Measurements from ENCODE around the gene ABCA3. TPM values are rescaled to one million over a fixed set of nuclear protein-coding genes. Genes with fewer than 3 reads are reported as not detected.

ABCA3 gene
- total RNA-seq, 1 experiment from 2014 or later, result 6.2 TPM

- Histone ChIP-seq H3K4me1 (replicated peaks; ENCODE audit: insufficient read depth) (no peaks in the 10 kb centered on the region), H4K20me1 (ENCODE audit: insufficient read depth) (no peaks in the 10 kb centered on the region), H3K36me3 (ENCODE audit: low read depth) (no peaks in the 10 kb centered on the region), H3K27me3 (ENCODE audit: insufficient read depth, low read depth) (peaks cover 57% of the 10 kb centered on the region), H3K4me3 (no peak overlapping the region), H3K9me3 (ENCODE audit: insufficient read depth, low read depth) (peaks cover 4% of the 10 kb centered on the region; the same call in 1 of the 2 replicates), H3F3A (ENCODE audit: insufficient read depth, low read depth) (no peaks in the 10 kb centered on the region), H3K79me2 (ENCODE audit: low read depth) (no peaks in the 10 kb centered on the region), H3K9me2 (ENCODE audit: insufficient read depth) (no peaks in the 10 kb centered on the region), H2AFZ (no peak overlapping the region), H3K4me2 (no peak overlapping the region), H3K27ac (no peak overlapping the region)
- intact Hi-C loops (cut with micrococcal nuclease; ENCODE audit: unreplicated experiment), result no loop called here
- TF ChIP-seq CTCF (conservative IDR thresholded peaks at IDR 0.05), result no peak
- no peak for TF ChIP-seq EZH2 (IDR thresholded peaks at IDR 0.05; ENCODE audit: low read depth)
- no peak for DNase-seq
- CTCF ChIA-PET, result interaction anchor here (0.6 to 0.7 kb wide), 2 partner anchors 55 to 65 kb away, joined by 3 to 4 read pairs; no protein-coding TSS in a partner anchor
- POLR2A ChIA-PET (ENCODE audit: unreplicated experiment), result interaction anchor here (0.7 kb wide), 1 partner anchor 17 kb away, joined by 6 read pairs; no protein-coding TSS in a partner anchor
- BruUV-seq (replicated peaks), result no TSS peak
Observed at GRCh38 chr16:2362218-2362617, 21.7 kb upstream of the ABCA3 start.

- peaks cover 11% of the 10 kb centered on the region; the same call in 1 of the 2 replicates for H3K9me3 ChIP-seq (ENCODE audit: insufficient read depth, low read depth)
- no peaks in the 10 kb centered on the region for H3F3A ChIP-seq (ENCODE audit: insufficient read depth, low read depth)
- peaks cover 59% of the 10 kb centered on the region for H3K27me3 ChIP-seq (ENCODE audit: insufficient read depth, low read depth)
- BruUV-seq (replicated peaks), result no TSS peak
- H3K9me2 ChIP-seq (ENCODE audit: insufficient read depth), result no peaks in the 10 kb centered on the region
- H3K4me3 ChIP-seq, result no peak overlapping the region
- H3K27ac ChIP-seq, result no peak overlapping the region
- intact Hi-C loops (cut with micrococcal nuclease; ENCODE audit: unreplicated experiment), result no loop called here
- no peaks in the 10 kb centered on the region for H4K20me1 ChIP-seq (ENCODE audit: insufficient read depth)
- no peak for TF ChIP-seq CTCF (conservative IDR thresholded peaks at IDR 0.05)
- no peak for TF ChIP-seq EZH2 (IDR thresholded peaks at IDR 0.05; ENCODE audit: low read depth)
- no peak overlapping the region for H3K4me2 ChIP-seq
- H2AFZ ChIP-seq, result no peak overlapping the region
- DNase-seq, result no peak
- no peaks in the 10 kb centered on the region for H3K4me1 ChIP-seq (replicated peaks; ENCODE audit: insufficient read depth)
- POLR2A ChIA-PET (ENCODE audit: unreplicated experiment), result interaction anchor here (0.6 kb wide), 1 partner anchor 55 kb away, joined by 4 read pairs; no protein-coding TSS in a partner anchor
- no peaks in the 10 kb centered on the region for H3K36me3 ChIP-seq (ENCODE audit: low read depth)
- no peaks in the 10 kb centered on the region for H3K79me2 ChIP-seq (ENCODE audit: low read depth)
- CTCF ChIA-PET, result interaction anchor here (0.5 kb wide), 1 partner anchor 101 kb away, joined by 6 read pairs; no protein-coding TSS in a partner anchor
Observed at GRCh38 chr16:2361129-2361528, 20.6 kb upstream of the ABCA3 start.

DNA sequence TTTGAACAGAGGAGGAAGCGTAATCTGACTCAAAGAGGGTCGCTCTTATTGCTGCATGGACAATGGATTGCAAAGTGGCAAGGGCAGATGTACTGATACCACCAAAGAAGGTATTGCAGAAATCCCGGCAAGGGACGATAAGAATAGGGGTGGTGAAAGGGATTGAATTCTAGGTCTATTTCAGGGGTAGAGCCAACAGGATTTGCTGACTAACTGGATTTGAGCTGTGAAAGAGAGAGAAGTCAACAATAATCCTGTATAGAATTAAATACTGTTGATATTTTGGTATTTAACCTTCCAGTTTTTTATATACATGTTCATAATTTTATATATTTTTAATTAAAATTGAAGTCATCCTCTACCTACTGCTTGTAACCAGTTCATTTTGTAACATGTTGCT lies 19.4 kb upstream of the ABCA3 start:
- intact Hi-C loops (cut with micrococcal nuclease; ENCODE audit: unreplicated experiment), result no loop called here
- CTCF ChIA-PET, result no interaction called here
- no peak overlapping the region for H3K4me2 ChIP-seq
- BruUV-seq (replicated peaks), result no TSS peak
- H3K9me3 ChIP-seq (ENCODE audit: insufficient read depth, low read depth), result peaks cover 11% of the 10 kb centered on the region; the same call in 1 of the 2 replicates
- H3K27me3 ChIP-seq (ENCODE audit: insufficient read depth, low read depth), result peaks cover 57% of the 10 kb centered on the region
- H3K27ac ChIP-seq, result no peak overlapping the region
- no peaks in the 10 kb centered on the region for H3K4me1 ChIP-seq (replicated peaks; ENCODE audit: insufficient read depth)
- H3F3A ChIP-seq (ENCODE audit: insufficient read depth, low read depth), result no peaks in the 10 kb centered on the region
- no peak for TF ChIP-seq EZH2 (IDR thresholded peaks at IDR 0.05; ENCODE audit: low read depth)
- TF ChIP-seq CTCF (conservative IDR thresholded peaks at IDR 0.05), result no peak
- H3K4me3 ChIP-seq, result no peak overlapping the region
- H2AFZ ChIP-seq, result no peak overlapping the region
- no peaks in the 10 kb centered on the region for H4K20me1 ChIP-seq (ENCODE audit: insufficient read depth)
- H3K36me3 ChIP-seq (ENCODE audit: low read depth), result no peaks in the 10 kb centered on the region
- POLR2A ChIA-PET (ENCODE audit: unreplicated experiment), result interaction anchor here (0.6 kb wide), 1 partner anchor 204 kb away, joined by 3 read pairs; the partner anchor contains the start of gene TRAF7
- H3K79me2 ChIP-seq (ENCODE audit: low read depth), result no peaks in the 10 kb centered on the region
- no peaks in the 10 kb centered on the region for H3K9me2 ChIP-seq (ENCODE audit: insufficient read depth)
- no peak for DNase-seq
